Adipocyte (in vitro differentiated cells): ENCODE data around the gene KLHL6.
"Not testable (repeated sequence)": the region's sequence is repeated elsewhere in the genome, so short reads cannot be mapped to it uniquely, and the experiment has no call there.

Experiments used
- DNase-seq: peaks from one replicate; pipeline ENCODE4 v3.0.0-alpha.2; 2015; ENCODE audit warnings: low read depth
- H3K27me3 ChIP-seq: replicated peaks from 2 replicates; pipeline ENCODE4 v1.7.0; 2013; ENCODE audit warnings: mild to moderate bottlenecking, low read length, moderate library complexity; ENCODE audit not compliant: control insufficient read depth, insufficient read depth
- H3K36me3 ChIP-seq: 2 replicates; pipeline ENCODE4 v1.7.0; 2013; ENCODE audit warnings: low read length, mild to moderate bottlenecking, moderate library complexity; ENCODE audit not compliant: control insufficient read depth, insufficient read depth, severe bottlenecking
- H3K4me1 ChIP-seq: 2 replicates; pipeline ENCODE4 v1.7.0; 2013; ENCODE audit warnings: mild to moderate bottlenecking, low read length, moderate library complexity; ENCODE audit not compliant: control insufficient read depth, insufficient read depth
- H3K4me3 ChIP-seq: 2 replicates; pipeline ENCODE4 v1.7.0; 2013; ENCODE audit warnings: mild to moderate bottlenecking, low read length, moderate library complexity
- H3K9ac ChIP-seq: 2 replicates; pipeline ENCODE4 v1.7.0; 2013; ENCODE audit warnings: mild to moderate bottlenecking, low read length, moderate library complexity
- H3K9me3 ChIP-seq: 2 replicates; pipeline ENCODE4 v1.7.0; 2013; ENCODE audit warnings: mild to moderate bottlenecking, low read length, moderate library complexity; ENCODE audit not compliant: control insufficient read depth

Gene KLHL6

GRCh38 chr3:183477801-183478456 lies 77.6 kb downstream of the KLHL6 start:
- Histone ChIP-seq H3K27me3 (peaks cover 4% of the 10 kb centered on the region), H3K9me3 (no peaks in the 10 kb centered on the region), H3K9ac (no peak overlapping the region), H3K4me3 (no peak overlapping the region), H3K36me3 (no peaks in the 10 kb centered on the region), H3K4me1 (peaks cover 13% of the 10 kb centered on the region)
- no peak for DNase-seq

- H3K9ac ChIP-seq, H3K36me3 ChIP-seq, H3K9me3 ChIP-seq, H3K4me3 ChIP-seq, DNase-seq, H3K4me1 ChIP-seq, H3K27me3 ChIP-seq: not testable (repeated sequence)
Observed at GRCh38 chr3:183475764-183476162, 79.7 kb downstream of the KLHL6 start.

GRCh38 chr3:183475016-183475763 lies 80.3 kb downstream of the KLHL6 start:
- H3K27me3 ChIP-seq: peaks cover 4% of the 10 kb centered on the region
- H3K36me3 ChIP-seq: no peaks in the 10 kb centered on the region
- H3K4me1 ChIP-seq: peaks cover 7% of the 10 kb centered on the region
- no peak overlapping the region for H3K4me3 ChIP-seq
- DNase-seq: no peak
- no peak overlapping the region for H3K9ac ChIP-seq
- no peaks in the 10 kb centered on the region for H3K9me3 ChIP-seq

- Histone ChIP-seq H3K36me3 (no peaks in the 10 kb centered on the region), H3K4me1 (no peaks in the 10 kb centered on the region), H3K9me3 (no peaks in the 10 kb centered on the region), H3K9ac (no peak overlapping the region), H3K4me3 (no peak overlapping the region), H3K27me3 (peaks cover 4% of the 10 kb centered on the region)
- no peak for DNase-seq
Observed at GRCh38 chr3:183473969-183474368, 81.5 kb downstream of the KLHL6 start.

GRCh38 chr3:183472155-183472554 lies 83.4 kb downstream of the KLHL6 start:
- no peaks in the 10 kb centered on the region for H3K27me3 ChIP-seq
- H3K36me3 ChIP-seq: no peaks in the 10 kb centered on the region
- DNase-seq: no peak
- no peaks in the 10 kb centered on the region for H3K4me1 ChIP-seq
- H3K9ac ChIP-seq: no peak overlapping the region
- H3K4me3 ChIP-seq: no peak overlapping the region
- no peaks in the 10 kb centered on the region for H3K9me3 ChIP-seq

- Histone ChIP-seq H3K36me3 (no peaks in the 10 kb centered on the region), H3K4me1 (no peaks in the 10 kb centered on the region), H3K4me3 (no peak overlapping the region), H3K9me3 (no peaks in the 10 kb centered on the region), H3K9ac (no peak overlapping the region), H3K27me3 (peaks cover 8% of the 10 kb centered on the region)
- no peak for DNase-seq
Observed at GRCh38 chr3:183468424-183468823, 87.1 kb downstream of the KLHL6 start.

- H3K4me3 ChIP-seq: no peak overlapping the region
- H3K9me3 ChIP-seq: no peaks in the 10 kb centered on the region
- H3K4me1 ChIP-seq: no peaks in the 10 kb centered on the region
- peaks cover 8% of the 10 kb centered on the region for H3K27me3 ChIP-seq
- H3K36me3 ChIP-seq: no peaks in the 10 kb centered on the region
- no peak for DNase-seq
- no peak overlapping the region for H3K9ac ChIP-seq
Observed at GRCh38 chr3:183466575-183466974, 88.9 kb downstream of the KLHL6 start.

GRCh38 chr3:183465710-183466109 lies 89.8 kb downstream of the KLHL6 start:
- H3K4me1 ChIP-seq, DNase-seq, H3K9ac ChIP-seq, H3K36me3 ChIP-seq, H3K27me3 ChIP-seq, H3K4me3 ChIP-seq, H3K9me3 ChIP-seq: not testable (repeated sequence)

GRCh38 chr3:183464480-183464879 lies 91.0 kb downstream of the KLHL6 start:
- H3K4me3 ChIP-seq: no peak overlapping the region
- H3K9ac ChIP-seq: no peak overlapping the region
- no peaks in the 10 kb centered on the region for H3K9me3 ChIP-seq
- H3K27me3 ChIP-seq: peaks cover 8% of the 10 kb centered on the region
- no peaks in the 10 kb centered on the region for H3K4me1 ChIP-seq
- H3K36me3 ChIP-seq: no peaks in the 10 kb centered on the region
- no peak for DNase-seq

GRCh38 chr3:183460081-183461055 lies 95.1 kb downstream of the KLHL6 start:
- H3K36me3 ChIP-seq: peaks cover under 1% of the 10 kb centered on the region
- no peak overlapping the region for H3K4me3 ChIP-seq
- no peak for DNase-seq
- no peak overlapping the region for H3K9ac ChIP-seq
- no peaks in the 10 kb centered on the region for H3K9me3 ChIP-seq
- H3K4me1 ChIP-seq: peaks cover under 1% of the 10 kb centered on the region
- H3K27me3 ChIP-seq: peaks cover 8% of the 10 kb centered on the region

GRCh38 chr3:183455089-183455488 lies 100.4 kb downstream of the KLHL6 start:
- Histone ChIP-seq H3K4me1 (peaks cover 6% of the 10 kb centered on the region), H3K4me3 (no peak overlapping the region), H3K9ac (no peak overlapping the region), H3K27me3 (no peaks in the 10 kb centered on the region), H3K9me3 (no peaks in the 10 kb centered on the region), H3K36me3 (peaks cover 3% of the 10 kb centered on the region)
- no peak for DNase-seq
